Erythroblast (primary cell): ENCODE results near the gene IPO5.
"Not testable (repeated sequence)": the region's sequence is repeated elsewhere in the genome, so short reads cannot be mapped to it uniquely, and the experiment has no call there.

Experiments used
- DNase-seq, 2 experiments: peaks; one replicate each; lab custom pipeline; 2025; lab: John Stamatoyannopoulos, UW
- GATA1 ChIP-seq: IDR thresholded peaks from 2 replicates; pipeline ENCODE4 v1.6.1; 2011; ENCODE audit warnings: low read depth, mild to moderate bottlenecking, control low read depth, low read length, moderate library complexity
- POLR2A ChIP-seq: IDR thresholded peaks from 2 replicates; pipeline ENCODE4 v1.6.1; 2011; ENCODE audit warnings: mild to moderate bottlenecking, low read length

The IPO5 gene

GRCh38 chr13:97938706-97939475 lies 14.6 kb upstream of the IPO5 start:
- TF ChIP-seq GATA1 = no peak
- no peak for TF ChIP-seq POLR2A
- DNase-seq = no peak

- DNase-seq = no peak
- TF ChIP-seq POLR2A = no peak
- TF ChIP-seq GATA1 = no peak
Observed at GRCh38 chr13:97944396-97945029, 9.0 kb upstream of the IPO5 start.

- DNase-seq = no peak
- TF ChIP-seq GATA1 (no peak), POLR2A (no peak)
Observed at GRCh38 chr13:97945342-97945741, 8.1 kb upstream of the IPO5 start.

GRCh38 chr13:97945792-97946419 lies 7.6 kb upstream of the IPO5 start:
- no peak for DNase-seq
- TF ChIP-seq GATA1 = no peak

GRCh38 chr13:97946951-97947588 lies 6.4 kb upstream of the IPO5 start:
- no peak for DNase-seq
- no peak for TF ChIP-seq POLR2A

- no peak for TF ChIP-seq GATA1
- TF ChIP-seq POLR2A = no peak
- no peak for DNase-seq
Observed at GRCh38 chr13:97948041-97948440, 5.4 kb upstream of the IPO5 start.

GRCh38 chr13:97949316-97949715 lies 4.2 kb upstream of the IPO5 start:
- not testable (repeated sequence) for DNase-seq

- DNase-seq = no peak
- TF ChIP-seq GATA1 (no peak), POLR2A (no peak)
Observed at GRCh38 chr13:97951376-97951775, 2.1 kb upstream of the IPO5 start.

- DNase-seq = not testable (repeated sequence)
Observed at GRCh38 chr13:97952831-97953230, 644 bp upstream of the IPO5 start.

- no peak for DNase-seq
- TF ChIP-seq GATA1 (no peak), POLR2A (no peak)
Observed at GRCh38 chr13:97961340-97961739, 7.9 kb downstream of the IPO5 start.

- TF ChIP-seq GATA1 (no peak), POLR2A (no peak)
Observed at GRCh38 chr13:97962887-97963286, 9.4 kb downstream of the IPO5 start.

GRCh38 chr13:97967226-97967625 lies 13.8 kb downstream of the IPO5 start:
- TF ChIP-seq GATA1 (no peak), POLR2A (no peak)
- DNase-seq = no peak

More at GRCh38 chr13:97962887-97963286, 9.4 kb downstream of the IPO5 start:
- DNase-seq = no peak

- no peak for DNase-seq
- no peak for TF ChIP-seq POLR2A
- TF ChIP-seq GATA1 = no peak
Observed at GRCh38 chr13:97967948-97968347, 14.5 kb downstream of the IPO5 start.

- no peak for DNase-seq
- TF ChIP-seq POLR2A (no peak), GATA1 (no peak)
Observed at GRCh38 chr13:97971519-97971918, 18.0 kb downstream of the IPO5 start.
